ENCODE data around the gene LRRC46.

LRRC46 gene

GRCh38 chr17:47802341-47803022, 29.0 kb upstream of the LRRC46 start:
- ATAC-seq, result peak; percentile 93
- TF ChIP-seq CSDC2 (CRISPR knock-in tag; IDR thresholded peaks at IDR 0.05), result no peak
- no peak for TF ChIP-seq ISL1 (CRISPR knock-in tag; IDR thresholded peaks at IDR 0.05)
- TF ChIP-seq ZNF70 (CRISPR knock-in tag; IDR thresholded peaks at IDR 0.05), result peak; percentile 91; the same call in 1 of the 2 replicates

GRCh38 chr17:47803201-47803600, 28.3 kb upstream of the LRRC46 start:
- no peak for TF ChIP-seq CSDC2 (CRISPR knock-in tag; IDR thresholded peaks at IDR 0.05)
- TF ChIP-seq SNAI2 (CRISPR knock-in tag; IDR thresholded peaks at IDR 0.05), result no peak
- no peak for TF ChIP-seq PPARA (CRISPR knock-in tag; IDR thresholded peaks at IDR 0.05; ENCODE audit: borderline replicate concordance)
- no peak for TF ChIP-seq ZNF70 (CRISPR knock-in tag; IDR thresholded peaks at IDR 0.05)
- TF ChIP-seq BACH2 (CRISPR knock-in tag; IDR thresholded peaks at IDR 0.05; ENCODE audit: borderline replicate concordance), result no peak
- no peak for TF ChIP-seq CREB5 (CRISPR knock-in tag; IDR thresholded peaks at IDR 0.05; ENCODE audit: low read depth)
- no peak for TF ChIP-seq TSHZ2 (CRISPR knock-in tag; IDR thresholded peaks at IDR 0.05)
- TF ChIP-seq GLIS3 (CRISPR knock-in tag; IDR thresholded peaks at IDR 0.05), result no peak
- TF ChIP-seq TOX (CRISPR knock-in tag; IDR thresholded peaks at IDR 0.05; ENCODE audit: borderline replicate concordance), result no peak
- TF ChIP-seq ZC3H10 (CRISPR knock-in tag; IDR thresholded peaks at IDR 0.05), result no peak
- no peak for TF ChIP-seq OSR1 (CRISPR knock-in tag; IDR thresholded peaks at IDR 0.05)
- TF ChIP-seq PATZ1 (CRISPR knock-in tag; IDR thresholded peaks at IDR 0.05; ENCODE audit: borderline replicate concordance), result no peak
- no peak for TF ChIP-seq ESRRG (CRISPR knock-in tag; IDR thresholded peaks at IDR 0.05)
- TF ChIP-seq TCF4 (CRISPR knock-in tag; IDR thresholded peaks at IDR 0.05; ENCODE audit: borderline replicate concordance), result no peak
- TF ChIP-seq ZFP3 (CRISPR knock-in tag; IDR thresholded peaks at IDR 0.05), result no peak
- TF ChIP-seq ZNF8 (CRISPR knock-in tag; IDR thresholded peaks at IDR 0.05), result no peak
- TF ChIP-seq ISL1 (CRISPR knock-in tag; IDR thresholded peaks at IDR 0.05), result no peak
- TF ChIP-seq ARNTL (CRISPR knock-in tag; IDR thresholded peaks at IDR 0.05; ENCODE audit: borderline replicate concordance, low read depth), result no peak
- TF ChIP-seq POU6F1 (CRISPR knock-in tag; IDR thresholded peaks at IDR 0.05; ENCODE audit: borderline replicate concordance, low read depth), result no peak
- no peak for TF ChIP-seq RARB (CRISPR knock-in tag; IDR thresholded peaks at IDR 0.05)

GRCh38 chr17:47803751-47804150, 27.7 kb upstream of the LRRC46 start:
- TF ChIP-seq ZNF70 (CRISPR knock-in tag; IDR thresholded peaks at IDR 0.05), result no peak
- TF ChIP-seq ESRRG (CRISPR knock-in tag; IDR thresholded peaks at IDR 0.05), result no peak
- no peak for TF ChIP-seq ISL1 (CRISPR knock-in tag; IDR thresholded peaks at IDR 0.05)
- TF ChIP-seq PATZ1 (CRISPR knock-in tag; IDR thresholded peaks at IDR 0.05; ENCODE audit: borderline replicate concordance), result no peak
- no peak for ATAC-seq

More at GRCh38 chr17:47803201-47803600, 28.3 kb upstream of the LRRC46 start:
- ATAC-seq, result no peak; the same call in 2 of the 3 replicates
